ENCODE measurements around the gene PIMREG.

Gene PIMREG

GRCh38 chr17:6477831-6478383 is 33.7 kb downstream of the PIMREG start:
- no peak for TF ChIP-seq REST (IDR thresholded peaks at IDR 0.05; ENCODE audit: insufficient read depth in 1 of 2, low read depth in 2 of 2, low read length in 2 of 2)
- TF ChIP-seq TAF1 (IDR thresholded peaks at IDR 0.05; ENCODE audit: borderline replicate concordance, insufficient read depth, low read length): no peak
- no peak for TF ChIP-seq SIN3A (IDR thresholded peaks at IDR 0.05; ENCODE audit: borderline replicate concordance, insufficient read depth, low read length)
- no peak for TF ChIP-seq FOXP2 (optimal IDR thresholded peaks at IDR 0.05; ENCODE audit: borderline replicate concordance, extremely low read depth, extremely low read length, insufficient read depth)
- no peak for TF ChIP-seq POLR2AphosphoS5 (IDR thresholded peaks at IDR 0.05; ENCODE audit: low read depth, low read length)

DNA sequence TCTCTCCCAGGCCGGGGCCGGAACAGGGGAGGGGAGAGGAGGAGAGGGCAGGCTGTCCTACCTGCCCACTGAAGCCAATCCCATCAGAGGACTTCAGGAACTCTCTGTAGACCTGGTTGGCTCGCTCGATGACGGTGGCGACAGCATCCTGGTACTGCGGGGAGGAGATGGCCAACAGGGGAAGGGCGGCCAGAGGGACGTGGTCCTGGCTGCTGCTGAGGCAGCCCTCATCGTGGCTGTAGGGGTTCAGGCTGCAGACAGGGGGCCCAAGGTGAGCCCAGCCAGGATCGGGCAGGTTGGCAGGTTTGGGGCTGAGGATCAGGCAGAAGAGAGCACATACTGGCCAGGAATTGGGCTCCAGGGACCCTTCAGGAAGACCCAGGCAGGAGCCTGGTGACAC is 34.2 kb downstream of the PIMREG start:
- TF ChIP-seq SIN3A (IDR thresholded peaks at IDR 0.05; ENCODE audit: borderline replicate concordance, insufficient read depth, low read length): no peak
- TF ChIP-seq TAF1 (IDR thresholded peaks at IDR 0.05; ENCODE audit: borderline replicate concordance, insufficient read depth, low read length): no peak
- TF ChIP-seq POLR2AphosphoS5 (IDR thresholded peaks at IDR 0.05; ENCODE audit: low read depth, low read length): no peak

DNA sequence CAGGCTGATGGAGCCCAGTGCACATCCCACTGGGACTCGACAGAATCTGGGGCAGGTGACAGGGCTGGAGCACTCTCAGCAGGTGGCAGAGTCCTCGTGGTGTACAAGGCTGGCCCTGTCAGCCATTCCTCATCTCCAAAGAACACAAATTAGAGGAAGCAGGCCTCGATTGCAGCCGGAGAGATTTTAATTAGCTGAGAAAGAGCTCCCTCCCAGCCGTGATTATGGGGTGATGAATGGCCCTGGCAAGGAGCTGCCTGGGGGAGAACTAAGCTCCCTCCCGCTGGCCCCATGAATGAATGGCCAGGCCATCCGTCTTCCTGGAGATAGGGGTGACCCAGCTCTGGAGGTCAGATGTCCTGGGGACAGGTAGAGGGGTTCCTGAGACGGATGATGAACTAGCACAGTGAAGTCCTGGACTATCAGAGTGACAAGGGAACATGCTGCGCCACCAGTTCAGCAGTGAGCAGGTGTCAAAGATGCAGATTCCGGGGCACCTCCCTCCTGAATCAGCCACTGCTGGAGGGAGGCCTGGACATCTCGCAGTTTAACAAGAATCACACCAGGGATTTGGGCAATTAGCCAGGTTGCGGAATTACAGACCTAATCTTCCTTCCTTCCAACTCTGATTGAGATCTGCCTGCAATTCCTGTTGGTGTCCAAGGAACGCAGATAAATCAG is 35.5 kb downstream of the PIMREG start:
- TF ChIP-seq REST (IDR thresholded peaks at IDR 0.05; ENCODE audit: insufficient read depth in 1 of 2, low read depth in 2 of 2, low read length in 2 of 2): peak in 1 of 2 experiments; percentile 27; a peak in 1 of 4 replicates
- TF ChIP-seq TAF1 (IDR thresholded peaks at IDR 0.05; ENCODE audit: borderline replicate concordance, insufficient read depth, low read length): no peak

DNA sequence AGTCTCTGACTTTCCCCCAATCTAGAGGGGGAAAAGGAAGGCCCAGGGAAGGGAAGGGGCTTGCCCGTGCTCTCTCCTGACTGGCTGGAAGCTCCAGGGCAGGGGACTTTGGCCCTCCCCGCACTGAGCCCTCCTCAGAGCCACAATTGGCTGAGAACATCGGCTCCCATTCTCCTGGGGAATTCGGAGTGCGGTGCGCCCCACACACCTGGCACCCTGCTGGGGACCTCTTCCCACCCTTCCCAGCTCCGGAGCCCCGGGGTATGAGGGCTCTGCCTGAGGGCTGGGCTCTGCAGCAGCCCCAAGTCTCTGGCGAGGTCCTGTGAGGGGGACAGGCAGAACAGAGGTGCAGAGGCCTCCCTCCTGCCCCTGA is 36.0 kb downstream of the PIMREG start:
- TF ChIP-seq REST (IDR thresholded peaks at IDR 0.05; ENCODE audit: insufficient read depth in 1 of 2, low read depth in 2 of 2, low read length in 2 of 2): no peak
- no peak for TF ChIP-seq POLR2AphosphoS5 (IDR thresholded peaks at IDR 0.05; ENCODE audit: low read depth, low read length)

DNA sequence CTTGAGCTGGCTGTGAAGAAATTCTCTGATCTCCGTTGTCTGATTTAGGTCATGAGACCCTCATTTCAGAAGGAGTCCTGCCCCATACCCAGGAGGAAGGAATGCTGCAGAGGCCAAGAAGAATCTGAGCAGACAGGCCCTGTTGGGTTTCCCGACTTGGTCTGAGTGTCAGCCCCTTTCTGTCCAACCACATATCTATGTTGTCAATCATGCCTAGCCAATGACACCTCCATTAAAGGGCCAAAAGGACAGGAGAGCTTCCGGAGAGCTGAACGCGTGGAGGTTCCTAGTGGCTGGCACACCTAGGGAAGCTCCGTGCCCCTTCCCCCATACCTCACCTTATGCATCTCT is 37.8 kb downstream of the PIMREG start:
- no peak for TF ChIP-seq POLR2AphosphoS5 (IDR thresholded peaks at IDR 0.05; ENCODE audit: low read depth, low read length)
- TF ChIP-seq TAF1 (IDR thresholded peaks at IDR 0.05; ENCODE audit: borderline replicate concordance, insufficient read depth, low read length): no peak
- no peak for TF ChIP-seq FOXP2 (optimal IDR thresholded peaks at IDR 0.05; ENCODE audit: borderline replicate concordance, extremely low read depth, extremely low read length, insufficient read depth)
- no peak for TF ChIP-seq REST (IDR thresholded peaks at IDR 0.05; ENCODE audit: insufficient read depth in 1 of 2, low read depth in 2 of 2, low read length in 2 of 2)
- TF ChIP-seq SIN3A (IDR thresholded peaks at IDR 0.05; ENCODE audit: borderline replicate concordance, insufficient read depth, low read length): no peak
